Osteoblast (primary cell): ENCODE results near the gene LRRC3. TPM values are rescaled to one million over a fixed set of nuclear protein-coding genes. Genes with fewer than 3 reads are reported as not detected.

Source experiments
- DNase-seq: peaks from one replicate; pipeline ENCODE4 v3.0.0; 2011; ENCODE audit warnings: low spot score, mixed read lengths; ENCODE audit not compliant: insufficient read length; ENCODE audit errors: missing footprints
- H2AFZ ChIP-seq: 2 replicates; pipeline ENCODE4 v1.6.0; 2011; ENCODE audit warnings: mild to moderate bottlenecking, low read length
- H3K27ac ChIP-seq: 2 replicates; pipeline ENCODE4 v1.5.1; 2011; ENCODE audit warnings: mild to moderate bottlenecking, low read depth, low read length, moderate library complexity
- H3K27me3 ChIP-seq: 2 replicates; pipeline ENCODE4 v1.6.0; 2012; ENCODE audit warnings: mild to moderate bottlenecking, control low read depth, inconsistent platforms, low read length, moderate library complexity; ENCODE audit not compliant: insufficient read depth
- H3K36me3 ChIP-seq: 2 replicates; pipeline ENCODE4 v1.5.1; 2011; ENCODE audit warnings: mild to moderate bottlenecking, low read length, control low read depth, moderate library complexity; ENCODE audit not compliant: insufficient read depth
- H3K4me1 ChIP-seq: 2 replicates; pipeline ENCODE4 v1.5.1; 2011; ENCODE audit warnings: mild to moderate bottlenecking, low read length, control low read depth, moderate library complexity; ENCODE audit not compliant: insufficient read depth
- H3K4me2 ChIP-seq: 2 replicates; pipeline ENCODE4 v1.6.0; 2011; ENCODE audit warnings: mild to moderate bottlenecking, low read length; ENCODE audit not compliant: insufficient read depth
- H3K4me3 ChIP-seq: fragments of 200-600 bp; sonication (generic); 3 replicates; pipeline ENCODE4 v1.5.1; 2012; ENCODE audit warnings: mild to moderate bottlenecking, low read length, inconsistent platforms; ENCODE audit not compliant: insufficient read depth
- H3K79me2 ChIP-seq: 2 replicates; pipeline ENCODE4 v1.6.0; 2012; ENCODE audit warnings: mild to moderate bottlenecking, low read length, control low read depth, inconsistent platforms; ENCODE audit not compliant: insufficient read depth
- H3K9me3 ChIP-seq: 2 replicates; pipeline ENCODE4 v1.5.1; 2011; ENCODE audit warnings: low read depth, low read length, control low read depth
- H4K20me1 ChIP-seq: 2 replicates; pipeline ENCODE4 v1.6.0; 2012; ENCODE audit warnings: mild to moderate bottlenecking, low read length, control low read depth; ENCODE audit not compliant: insufficient read depth
- total RNA-seq: library from RNA; depleted of rRNA; stranded (reverse); fragments of >200 nt; gene quantifications from 2 replicates; pipeline ENCODE4 v1.2.3, GENCODE V29; 2012
- TF ChIP-seq, protein P1 (sequence below): IDR thresholded peaks from 2 replicates; pipeline ENCODE4 v1.5.1; 2011; ENCODE audit warnings: mild to moderate bottlenecking, low read depth, low read length, moderate library complexity; ENCODE audit errors: extremely low read depth

The LRRC3 gene
- total RNA-seq, 1 donor = 0.72 TPM

DNA sequence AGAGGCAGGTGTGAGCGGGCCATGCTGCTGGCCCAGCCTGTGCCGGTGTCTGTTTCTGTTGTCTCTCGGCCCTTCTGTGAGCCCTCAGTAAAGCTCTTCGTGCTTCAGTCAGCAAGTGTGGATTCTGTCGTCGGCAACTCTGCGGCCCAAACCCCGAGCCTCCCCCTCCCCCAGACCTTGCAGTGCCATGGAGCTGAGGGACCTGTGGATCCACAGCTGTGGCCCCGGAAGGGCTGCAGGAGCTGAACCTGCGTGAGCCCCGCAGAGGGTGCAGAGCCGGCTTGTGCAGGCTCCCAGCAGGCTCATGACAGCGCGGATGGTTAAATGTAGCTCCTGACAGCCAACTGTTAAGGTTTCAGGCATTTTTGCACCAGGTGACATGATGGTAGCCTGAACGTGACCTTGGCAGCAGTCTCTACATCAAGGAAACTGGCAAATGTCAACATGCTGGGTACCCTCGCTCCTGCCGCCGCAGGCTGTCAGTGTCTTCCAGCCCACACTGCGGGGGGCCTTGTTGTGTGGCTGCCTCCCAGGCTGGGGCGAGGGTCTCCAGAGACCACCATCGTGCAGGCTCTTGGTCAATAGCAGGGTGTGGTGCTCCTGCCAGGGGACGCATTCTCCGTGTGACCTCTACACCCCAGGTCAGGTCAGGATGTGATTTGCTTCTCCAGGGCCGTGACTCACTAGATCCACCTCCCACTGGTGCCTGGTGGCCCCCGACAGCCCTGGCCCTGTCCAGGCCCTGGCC lies 7.0 kb downstream of the LRRC3 start:
- H3K9me3 ChIP-seq = no peaks in the 10 kb centered on the region
- no peaks in the 10 kb centered on the region for H3K36me3 ChIP-seq
- no peak overlapping the region for H3K27ac ChIP-seq
- H3K4me3 ChIP-seq = no peak overlapping the region
- peak; percentile 66 for DNase-seq
- H3K4me2 ChIP-seq = no peak overlapping the region
- H3K4me1 ChIP-seq = no peaks in the 10 kb centered on the region
- TF ChIP-seq, protein P1, sequence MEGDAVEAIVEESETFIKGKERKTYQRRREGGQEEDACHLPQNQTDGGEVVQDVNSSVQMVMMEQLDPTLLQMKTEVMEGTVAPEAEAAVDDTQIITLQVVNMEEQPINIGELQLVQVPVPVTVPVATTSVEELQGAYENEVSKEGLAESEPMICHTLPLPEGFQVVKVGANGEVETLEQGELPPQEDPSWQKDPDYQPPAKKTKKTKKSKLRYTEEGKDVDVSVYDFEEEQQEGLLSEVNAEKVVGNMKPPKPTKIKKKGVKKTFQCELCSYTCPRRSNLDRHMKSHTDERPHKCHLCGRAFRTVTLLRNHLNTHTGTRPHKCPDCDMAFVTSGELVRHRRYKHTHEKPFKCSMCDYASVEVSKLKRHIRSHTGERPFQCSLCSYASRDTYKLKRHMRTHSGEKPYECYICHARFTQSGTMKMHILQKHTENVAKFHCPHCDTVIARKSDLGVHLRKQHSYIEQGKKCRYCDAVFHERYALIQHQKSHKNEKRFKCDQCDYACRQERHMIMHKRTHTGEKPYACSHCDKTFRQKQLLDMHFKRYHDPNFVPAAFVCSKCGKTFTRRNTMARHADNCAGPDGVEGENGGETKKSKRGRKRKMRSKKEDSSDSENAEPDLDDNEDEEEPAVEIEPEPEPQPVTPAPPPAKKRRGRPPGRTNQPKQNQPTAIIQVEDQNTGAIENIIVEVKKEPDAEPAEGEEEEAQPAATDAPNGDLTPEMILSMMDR = no peak
- H2AFZ ChIP-seq = no peak overlapping the region
- no peaks in the 10 kb centered on the region for H4K20me1 ChIP-seq
- H3K27me3 ChIP-seq = no peaks in the 10 kb centered on the region
- H3K79me2 ChIP-seq = no peaks in the 10 kb centered on the region

DNA sequence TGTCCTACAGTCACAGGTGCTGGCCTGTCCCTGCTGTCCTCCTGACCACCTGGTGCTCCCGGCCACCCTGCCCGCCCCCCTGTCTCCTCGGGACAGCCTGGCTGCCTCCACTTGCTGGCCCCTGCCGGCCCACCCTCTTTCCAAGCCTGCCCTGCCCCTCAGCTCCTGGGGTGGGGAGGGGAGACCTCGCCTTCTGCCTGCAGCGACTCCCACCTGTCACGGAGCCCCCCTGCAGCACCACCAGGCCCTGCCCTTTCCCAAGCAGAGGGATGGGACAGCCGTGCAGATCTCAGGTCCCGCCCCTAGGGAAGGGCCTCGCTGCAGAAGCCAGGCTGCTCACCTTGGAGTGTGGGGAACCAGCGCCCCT lies 7.5 kb downstream of the LRRC3 start:
- H3K9me3 ChIP-seq = no peaks in the 10 kb centered on the region
- H3K79me2 ChIP-seq = no peaks in the 10 kb centered on the region
- TF ChIP-seq, protein P1 = no peak
- no peaks in the 10 kb centered on the region for H4K20me1 ChIP-seq
- no peaks in the 10 kb centered on the region for H3K27me3 ChIP-seq
- no peaks in the 10 kb centered on the region for H3K36me3 ChIP-seq
- peak; percentile 13 for DNase-seq
- no peak overlapping the region for H3K4me2 ChIP-seq
- no peak overlapping the region for H2AFZ ChIP-seq
- no peaks in the 10 kb centered on the region for H3K4me1 ChIP-seq
- no peak overlapping the region for H3K4me3 ChIP-seq
- H3K27ac ChIP-seq = no peak overlapping the region

DNA sequence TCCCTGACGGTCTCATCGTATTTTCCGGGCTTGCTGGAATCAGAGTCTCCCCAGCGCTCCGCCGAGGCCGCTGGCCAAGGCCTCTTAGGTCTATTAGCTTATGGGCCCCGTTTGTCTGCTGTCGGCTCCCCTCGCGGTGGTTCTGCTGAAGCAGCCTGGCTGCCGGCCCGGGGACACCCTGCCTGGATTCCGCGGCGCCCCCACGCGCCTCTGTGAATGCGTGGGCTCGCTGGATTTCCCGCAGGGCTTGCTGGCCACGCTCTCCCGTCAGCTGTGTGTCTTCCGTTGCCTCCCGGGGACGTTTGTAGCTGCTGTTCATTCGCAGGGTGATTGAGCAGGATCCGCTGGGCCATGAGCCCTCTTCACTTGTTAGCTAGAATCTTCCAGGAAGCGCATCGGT lies 8.4 kb downstream of the LRRC3 start:
- H3K27ac ChIP-seq = no peak overlapping the region
- no peaks in the 10 kb centered on the region for H3K36me3 ChIP-seq
- H3K4me1 ChIP-seq = no peaks in the 10 kb centered on the region
- H3K4me3 ChIP-seq = no peak overlapping the region
- H2AFZ ChIP-seq = no peak overlapping the region
- no peaks in the 10 kb centered on the region for H4K20me1 ChIP-seq
- no peaks in the 10 kb centered on the region for H3K9me3 ChIP-seq
- H3K4me2 ChIP-seq = no peak overlapping the region
- TF ChIP-seq, protein P1 = no peak
- no peaks in the 10 kb centered on the region for H3K79me2 ChIP-seq
- no peaks in the 10 kb centered on the region for H3K27me3 ChIP-seq
- DNase-seq = peak; percentile 30

DNA sequence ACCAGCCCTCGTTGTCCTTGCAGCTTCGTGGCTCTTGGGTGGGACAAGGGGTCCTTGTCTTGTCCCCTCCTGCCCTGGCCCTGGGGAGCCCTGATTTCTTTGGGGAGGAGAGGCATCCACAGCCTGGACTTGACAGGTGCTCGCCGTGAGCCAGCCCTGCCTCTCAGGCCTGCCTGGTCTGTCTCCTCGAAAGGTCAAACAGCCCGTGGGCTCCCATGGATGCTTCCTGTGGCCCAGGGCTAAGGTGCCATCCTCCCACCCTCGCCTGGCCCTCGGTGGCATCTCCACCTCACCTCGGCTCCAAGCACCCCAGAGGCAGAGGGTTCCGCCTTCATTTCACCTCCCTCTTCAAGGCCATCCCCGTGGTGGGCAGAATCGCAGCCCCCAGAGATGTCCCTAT lies 9.0 kb downstream of the LRRC3 start:
- no peak overlapping the region for H3K27ac ChIP-seq
- no peaks in the 10 kb centered on the region for H3K4me1 ChIP-seq
- H3K36me3 ChIP-seq = no peaks in the 10 kb centered on the region
- H2AFZ ChIP-seq = no peak overlapping the region
- TF ChIP-seq, protein P1 = no peak
- peak; percentile 74 for DNase-seq
- H3K4me2 ChIP-seq = no peak overlapping the region
- no peaks in the 10 kb centered on the region for H3K9me3 ChIP-seq
- no peaks in the 10 kb centered on the region for H3K79me2 ChIP-seq
- H3K27me3 ChIP-seq = no peaks in the 10 kb centered on the region
- H4K20me1 ChIP-seq = no peaks in the 10 kb centered on the region
- no peak overlapping the region for H3K4me3 ChIP-seq
